Measurements from ENCODE around the gene SLC27A2.

The SLC27A2 gene

GRCh38 chr15:50256188-50257041, 74.4 kb downstream of the SLC27A2 start:
- H3K27me3 ChIP-seq (ENCODE audit: insufficient read depth, low read depth, severe bottlenecking): no peaks in the 10 kb centered on the region
- no peak overlapping the region for H3K27ac ChIP-seq
- no peak for DNase-seq
- H3K36me3 ChIP-seq: no peaks in the 10 kb centered on the region
- no peak for TF ChIP-seq CTCF (IDR thresholded peaks at IDR 0.05; ENCODE audit: low read depth, low read length)
- no peak overlapping the region for H3K4me3 ChIP-seq (ENCODE audit: low read depth, low read length)
- H3K9me3 ChIP-seq (ENCODE audit: severe bottlenecking): no peaks in the 10 kb centered on the region

- no peaks in the 10 kb centered on the region for H3K27me3 ChIP-seq (ENCODE audit: insufficient read depth, low read depth, severe bottlenecking)
- TF ChIP-seq CTCF (IDR thresholded peaks at IDR 0.05; ENCODE audit: low read depth, low read length): no peak
These were observed 75.3 kb downstream of the SLC27A2 start for GRCh38 chr15:50257332-50257731.

DNA sequence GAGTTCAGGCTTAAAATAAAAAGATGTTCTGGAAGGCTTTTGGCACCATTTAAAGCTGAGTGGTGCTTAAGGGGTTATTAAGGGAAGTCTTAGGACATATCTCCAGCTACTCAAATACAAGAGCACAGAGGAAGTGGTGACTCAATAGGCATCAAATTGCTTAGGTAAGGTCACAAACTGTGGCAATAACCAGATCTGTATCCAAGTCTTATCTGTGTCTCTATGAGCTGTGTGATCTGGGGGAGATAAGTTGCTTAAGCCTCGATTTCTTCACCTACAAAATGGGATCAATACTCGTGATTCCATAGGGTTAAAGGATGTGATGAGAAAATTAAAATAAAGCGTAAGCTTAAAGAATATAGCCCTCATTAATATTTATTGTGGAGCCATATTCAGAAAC, 75.9 kb downstream of the SLC27A2 start:
- no peaks in the 10 kb centered on the region for H3K36me3 ChIP-seq
- no peak overlapping the region for H3K4me3 ChIP-seq (ENCODE audit: low read depth, low read length)
- no peak overlapping the region for H3K27ac ChIP-seq
- TF ChIP-seq CTCF (IDR thresholded peaks at IDR 0.05; ENCODE audit: low read depth, low read length): no peak
- DNase-seq: no peak
- no peaks in the 10 kb centered on the region for H3K27me3 ChIP-seq (ENCODE audit: insufficient read depth, low read depth, severe bottlenecking)
- H3K9me3 ChIP-seq (ENCODE audit: severe bottlenecking): no peaks in the 10 kb centered on the region

More at GRCh38 chr15:50257332-50257731, 75.3 kb downstream of the SLC27A2 start:
- no peak overlapping the region for H3K27ac ChIP-seq
- DNase-seq: no peak
- H3K4me3 ChIP-seq (ENCODE audit: low read depth, low read length): no peak overlapping the region
- no peaks in the 10 kb centered on the region for H3K9me3 ChIP-seq (ENCODE audit: severe bottlenecking)
- H3K36me3 ChIP-seq: no peaks in the 10 kb centered on the region

DNA sequence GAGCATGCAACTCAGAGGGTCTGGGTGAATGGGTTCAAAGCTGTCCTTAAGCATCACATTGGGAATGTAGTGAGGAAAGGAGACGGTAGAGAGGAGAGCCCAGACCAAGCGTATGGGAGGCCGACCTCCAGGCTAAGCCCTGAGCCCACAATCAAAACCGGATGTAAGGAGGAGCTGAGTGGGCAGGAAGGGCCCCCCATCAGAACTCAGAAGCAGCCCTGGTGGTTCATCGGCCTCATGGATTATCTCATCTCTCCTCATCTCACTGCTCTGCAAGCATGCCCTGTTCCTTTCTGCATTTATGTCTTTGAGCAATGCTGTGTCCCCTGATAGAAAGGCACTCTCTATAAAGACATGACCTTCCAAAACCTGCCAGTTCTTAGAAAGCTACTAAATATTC, 77.3 kb downstream of the SLC27A2 start:
- no peak for DNase-seq
- no peaks in the 10 kb centered on the region for H3K9me3 ChIP-seq (ENCODE audit: severe bottlenecking)
- no peak overlapping the region for H3K4me3 ChIP-seq (ENCODE audit: low read depth, low read length)
- TF ChIP-seq CTCF (IDR thresholded peaks at IDR 0.05; ENCODE audit: low read depth, low read length): no peak
- no peak overlapping the region for H3K27ac ChIP-seq
- H3K36me3 ChIP-seq: no peaks in the 10 kb centered on the region
- H3K27me3 ChIP-seq (ENCODE audit: insufficient read depth, low read depth, severe bottlenecking): no peaks in the 10 kb centered on the region

DNA sequence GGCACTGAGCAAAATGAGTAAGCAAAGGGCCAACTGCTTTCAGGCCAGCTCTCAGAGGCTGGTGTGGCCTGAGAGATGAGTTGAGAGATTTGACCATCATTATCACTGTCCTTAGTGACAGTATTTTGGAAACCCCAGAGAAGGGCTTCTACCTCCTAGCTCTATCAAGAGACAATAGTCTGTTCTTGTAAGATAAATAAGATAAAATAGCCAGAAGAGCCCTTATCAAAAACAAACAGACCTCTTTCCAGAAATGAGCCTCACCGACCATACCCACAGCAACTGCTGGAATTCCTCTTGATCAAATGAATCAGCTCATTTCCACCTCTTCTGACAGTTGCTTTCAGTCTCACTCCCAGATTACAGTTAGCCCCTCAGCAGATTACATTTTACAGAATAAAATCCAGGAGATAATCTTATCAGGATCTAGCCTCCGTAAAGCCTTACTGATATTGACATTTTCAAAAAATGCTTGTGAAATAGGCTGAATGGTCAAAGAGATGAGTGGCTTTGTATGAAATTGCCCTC, 79.0 kb downstream of the SLC27A2 start:
- Histone ChIP-seq H3K4me3 (ENCODE audit: low read depth, low read length) (no peak overlapping the region), H3K9me3 (ENCODE audit: severe bottlenecking) (no peaks in the 10 kb centered on the region), H3K27me3 (ENCODE audit: insufficient read depth, low read depth, severe bottlenecking) (no peaks in the 10 kb centered on the region), H3K27ac (no peak overlapping the region), H3K36me3 (no peaks in the 10 kb centered on the region)
- DNase-seq: no peak
- no peak for TF ChIP-seq CTCF (IDR thresholded peaks at IDR 0.05; ENCODE audit: low read depth, low read length)

Data from WERI-Rb-1 (cell line).